H7 (cell line): Measurements from ENCODE around the gene SEMA6A. TPM values are rescaled to one million over a fixed set of nuclear protein-coding genes. Genes with fewer than 3 reads are reported as not detected.

Experiments used
- DNase-seq: peaks from one replicate; pipeline ENCODE4 v3.0.0; 2012
- H3K27me3 ChIP-seq: 2 replicates; pipeline ENCODE4 v1.6.0; 2011; ENCODE audit warnings: mild to moderate bottlenecking, low read length; ENCODE audit not compliant: control insufficient read depth, insufficient read depth
- H3K36me3 ChIP-seq: replicated peaks from 2 replicates; pipeline ENCODE4 v1.5.1; 2011; ENCODE audit warnings: low read length; ENCODE audit not compliant: control insufficient read depth, insufficient read depth
- H3K4me3 ChIP-seq: 2 replicates; pipeline ENCODE4 v1.5.1; 2011; ENCODE audit warnings: low read depth, mild to moderate bottlenecking, control low read depth, low read length, moderate library complexity; ENCODE audit not compliant: insufficient read depth
- total RNA-seq: library from RNA; depleted of rRNA; stranded (reverse); fragments of >200 nt; shearing (Covaris generic); gene quantifications from 2 replicates; pipeline ENCODE4 v1.2.3, GENCODE V29; 2014

The SEMA6A gene
- total RNA-seq, 1 experiment from 2014 or later = 207 TPM

- H3K4me3 ChIP-seq = no peak overlapping the region
- H3K36me3 ChIP-seq = no peaks in the 10 kb centered on the region
- H3K27me3 ChIP-seq = no peaks in the 10 kb centered on the region
- no peak for DNase-seq
Observed at GRCh38 chr5:116410336-116410890, 164.2 kb downstream of the SEMA6A start.

GRCh38 chr5:116409591-116410296 is 164.9 kb downstream of the SEMA6A start:
- Histone ChIP-seq H3K36me3 (no peaks in the 10 kb centered on the region), H3K27me3 (no peaks in the 10 kb centered on the region), H3K4me3 (no peak overlapping the region)
- DNase-seq = no peak

GRCh38 chr5:116406306-116407041 is 168.1 kb downstream of the SEMA6A start:
- Histone ChIP-seq H3K27me3 (no peaks in the 10 kb centered on the region), H3K36me3 (no peaks in the 10 kb centered on the region)

GRCh38 chr5:116404792-116405191 is 169.8 kb downstream of the SEMA6A start:
- no peaks in the 10 kb centered on the region for H3K27me3 ChIP-seq
- H3K36me3 ChIP-seq = no peaks in the 10 kb centered on the region
- H3K4me3 ChIP-seq = no peak overlapping the region
- DNase-seq = no peak

More at GRCh38 chr5:116406306-116407041, 168.1 kb downstream of the SEMA6A start:
- DNase-seq = no peak
- H3K4me3 ChIP-seq = no peak overlapping the region

- Histone ChIP-seq H3K27me3 (no peaks in the 10 kb centered on the region), H3K36me3 (no peaks in the 10 kb centered on the region), H3K4me3 (no peak overlapping the region)
- DNase-seq = no peak
Observed at GRCh38 chr5:116404016-116404415, 170.6 kb downstream of the SEMA6A start.

- no peaks in the 10 kb centered on the region for H3K36me3 ChIP-seq
- no peaks in the 10 kb centered on the region for H3K27me3 ChIP-seq
- no peak overlapping the region for H3K4me3 ChIP-seq
- no peak for DNase-seq
Observed at GRCh38 chr5:116402235-116402634, 172.4 kb downstream of the SEMA6A start.

- Histone ChIP-seq H3K27me3 (no peaks in the 10 kb centered on the region), H3K4me3 (no peak overlapping the region), H3K36me3 (no peaks in the 10 kb centered on the region)
- no peak for DNase-seq
Observed at GRCh38 chr5:116401576-116401975, 173.0 kb downstream of the SEMA6A start.

GRCh38 chr5:116396476-116397099 is 178.0 kb downstream of the SEMA6A start:
- DNase-seq = no peak
- H3K4me3 ChIP-seq = no peak overlapping the region
- H3K36me3 ChIP-seq = no peaks in the 10 kb centered on the region
- no peaks in the 10 kb centered on the region for H3K27me3 ChIP-seq

GRCh38 chr5:116395631-116396203 is 178.9 kb downstream of the SEMA6A start:
- no peak overlapping the region for H3K4me3 ChIP-seq
- DNase-seq = no peak

GRCh38 chr5:116395226-116395625 is 179.4 kb downstream of the SEMA6A start:
- no peak overlapping the region for H3K4me3 ChIP-seq
- DNase-seq = no peak
- H3K27me3 ChIP-seq = no peaks in the 10 kb centered on the region
- H3K36me3 ChIP-seq = no peaks in the 10 kb centered on the region

More at GRCh38 chr5:116395631-116396203, 178.9 kb downstream of the SEMA6A start:
- no peaks in the 10 kb centered on the region for H3K36me3 ChIP-seq
- H3K27me3 ChIP-seq = no peaks in the 10 kb centered on the region

- H3K4me3 ChIP-seq = no peak overlapping the region
- H3K36me3 ChIP-seq = no peaks in the 10 kb centered on the region
- no peaks in the 10 kb centered on the region for H3K27me3 ChIP-seq
- DNase-seq = no peak
Observed at GRCh38 chr5:116394186-116394867, 180.3 kb downstream of the SEMA6A start.
